K562 (cell line): Measurements from ENCODE around the gene SLC38A10. TPM values are rescaled to one million over a fixed set of nuclear protein-coding genes. Genes with fewer than 3 reads are reported as not detected.

Source experiments
- ATAC-seq: fragments of 200-7000 bp; cut with Tn5 transposase; 3 replicates; pipeline ENCODE4 v1.9.1; 2020; ENCODE audit warnings: moderate library complexity
- BruUV-seq: library from RNA; stranded (reverse); fragments of 400-500 nt; replicated peaks from 2 replicates; lab custom pipeline; 2021; lab: Mats Ljungman, UMichigan
- CTCF ChIA-PET: fragments of 300-600 bp; formaldehyde crosslinking; extraction: SDS; loops from one replicate; lab custom pipeline; 2021; ENCODE audit warnings: low intra/inter-chr PET ratio; lab: Yijun Ruan, JAX
- POLR2A ChIA-PET: fragments of 300-600, 350-650 bp; sonication (Branson Sonifier 250); formaldehyde crosslinking; extraction: SDS; loops from one replicate; lab custom pipeline; 2021; ENCODE audit warnings: antibody characterized with exemption, inconsistent platforms; lab: Yijun Ruan, JAX
- DNase-seq, 4 experiments: peaks; one replicate each; pipeline versions ENCODE4 v3.0.0 to v3.0.0-alpha.2; 2011 to 2018; ENCODE audit warnings: low spot score in 3 of 4, mixed read lengths in 3 of 4; ENCODE audit errors: extremely low read depth in 1 of 4
- FAIRE-seq: peaks from 2 replicates; lab custom pipeline; 2011; peaks lifted over from hg19 to GRCh38; lab: Jason Lieb, UNC
- H2AFZ ChIP-seq: 2 replicates; pipeline ENCODE4 v1.6.0; 2011; ENCODE audit warnings: low read depth, low read length, control low read depth, inconsistent platforms
- H3K27ac ChIP-seq: fragments of 200-600 bp; 3 replicates; pipeline ENCODE4 v1.8.0; 2011; ENCODE audit warnings: low read depth, mild to moderate bottlenecking, control low read depth, inconsistent platforms, low read length, moderate library complexity, mixed read lengths; ENCODE audit errors: extremely low read depth
- H3K27me3 ChIP-seq, 2 experiments: fragments of 300-600 bp in 1 of 2; 2 replicates in 1 of 2; 3 replicates in 1 of 2; pipeline versions ENCODE4 v1.6.0 to v1.8.0; 2011; ENCODE audit warnings: inconsistent platforms in 2 of 2, low read length in 2 of 2, mild to moderate bottlenecking in 1 of 2, mixed read lengths in 1 of 2, moderate library complexity in 1 of 2; ENCODE audit not compliant: control insufficient read depth in 2 of 2, insufficient read depth in 2 of 2
- H3K36me3 ChIP-seq: fragments of 300-600 bp; 3 replicates; pipeline ENCODE4 v1.8.0; 2011; ENCODE audit warnings: mild to moderate bottlenecking, low read length, inconsistent platforms; ENCODE audit not compliant: control insufficient read depth, insufficient read depth
- H3K4me1 ChIP-seq, 2 experiments: fragments of 200-600 bp in 1 of 2; replicated peaks in 1 of 2; 2 replicates in 1 of 2; 3 replicates in 1 of 2; pipeline versions ENCODE4 v1.5.1 to v1.8.0; 2011; ENCODE audit warnings: inconsistent platforms in 2 of 2, low read length in 2 of 2, mild to moderate bottlenecking in 1 of 2, mixed read lengths in 1 of 2, moderate library complexity in 1 of 2; ENCODE audit not compliant: control insufficient read depth in 2 of 2, insufficient read depth in 2 of 2
- H3K4me2 ChIP-seq: 2 replicates; pipeline ENCODE4 v1.6.1; 2011; ENCODE audit warnings: low read length, control low read depth, inconsistent platforms, mixed read lengths; ENCODE audit not compliant: insufficient read depth
- H3K4me3 ChIP-seq: fragments of 200-600 bp; sonication (generic), shearing (Covaris generic); 2 replicates; pipeline ENCODE4 v1.5.1; 2016; ENCODE audit warnings: control low read depth, inconsistent platforms
- H3K79me2 ChIP-seq: fragments of 200-600 bp; 3 replicates; pipeline ENCODE4 v1.8.0; 2011; ENCODE audit warnings: low read length, inconsistent platforms; ENCODE audit not compliant: control insufficient read depth, insufficient read depth
- H3K9ac ChIP-seq, 2 experiments: 2 replicates each; pipeline versions ENCODE4 v1.6.0 to v1.6.1; 2011; ENCODE audit warnings: low read depth in 2 of 2, low read length in 2 of 2, control low read depth in 1 of 2, inconsistent platforms in 1 of 2, mild to moderate bottlenecking in 1 of 2, mixed read lengths in 1 of 2; ENCODE audit not compliant: insufficient read depth in 1 of 2
- H3K9me1 ChIP-seq: one replicate; pipeline ENCODE4 v1.6.0; 2011; ENCODE audit warnings: inconsistent platforms, mild to moderate bottlenecking, low read length, moderate library complexity; ENCODE audit not compliant: control insufficient read depth, insufficient read depth
- H3K9me3 ChIP-seq: replicated peaks from 2 replicates; pipeline ENCODE4 v1.5.1; 2011; ENCODE audit warnings: low read depth, low read length, inconsistent platforms; ENCODE audit not compliant: control insufficient read depth, insufficient read depth
- H4K20me1 ChIP-seq: replicated peaks from 2 replicates; pipeline ENCODE4 v1.6.1; 2011; ENCODE audit warnings: low read length, inconsistent platforms, mixed read lengths; ENCODE audit not compliant: control insufficient read depth, insufficient read depth
- CHD2 ChIP-seq: IDR thresholded peaks from 2 replicates; pipeline ENCODE4 v1.6.1; 2011; ENCODE audit warnings: low read depth, low read length
- DACH1 ChIP-seq: fragments of 450-650 bp; IDR thresholded peaks from 2 replicates; pipeline ENCODE4 v1.6.1; 2018; ENCODE audit not compliant: partially characterized antibody
- KLF13 ChIP-seq: fragments of 450-650 bp; IDR thresholded peaks from 2 replicates; pipeline ENCODE4 v1.6.1; 2016; ENCODE audit warnings: missing genetic modification characterization, low read depth, mild to moderate bottlenecking, missing compliant biosample characterization, moderate library complexity, borderline replicate concordance
- NFIX ChIP-seq: fragments of 250-450 bp; sonication (Bioruptor Pico); IDR thresholded peaks from 2 replicates; pipeline ENCODE4 v1.4.0; 2020; ENCODE audit warnings: low read depth, mild to moderate bottlenecking, moderate library complexity
- RREB1 ChIP-seq: fragments of 250-450 bp; sonication (Bioruptor Pico); IDR thresholded peaks from 2 replicates; pipeline ENCODE4 v1.4.0; 2020
- ZFX ChIP-seq: sonication (generic); formaldehyde crosslinking; IDR thresholded peaks from 2 replicates; pipeline ENCODE4 v1.8.0; 2022; ENCODE audit warnings: mild to moderate bottlenecking, missing genetic modification reagents, moderate library complexity
- WGBS: fragments of 100-300 bp; shearing (Covaris generic); methylation state at CpG from one replicate; pipeline ENCODE4 v1.1.6; 2016; ENCODE audit warnings: low coverage, mixed read lengths; ENCODE audit not compliant: insufficient coverage; ENCODE audit errors: missing lambda C conversion rate; 5-methylcytosine and 5-hydroxymethylcytosine counted together
- in situ Hi-C: fragments of 300-500 bp; cut with MboI; formaldehyde crosslinking; loops from 4 replicates; pipeline ENCODE4 v1.15.0; 2018; ENCODE audit warnings: inconsistent platforms, mixed read lengths
- intact Hi-C: fragments of 100-400 bp; cut with micrococcal nuclease; formaldehyde crosslinking; loops from 2 replicates; pipeline ENCODE4 v1.14.2; 2022
- polyA plus RNA-seq, 8 experiments: library from polyadenylated mRNA; depleted of rRNA in 4 of 8; stranded (reverse) in 5 of 8; unstranded in 3 of 8; fragments of >200 nt; fragmentation: Nextera tagmentation in 2 of 8; fragmentation: Illumina TruSeq in 1 of 8; extraction: Ambion mirVana in 2 of 8; extraction: Trizol in 1 of 8; gene quantifications; 2 replicates each; pipeline versions ENCODE4 v1.2.1 to v1.2.3, GENCODE V29; 2011 to 2014; ENCODE audit warnings: inconsistent platforms in 1 of 8, missing spikeins in 1 of 8
- total RNA-seq, 7 experiments: library from RNA; depleted of rRNA in 6 of 7; stranded (reverse); fragments of >200 nt in 6 of 7; fragmentation: Illumina TruSeq in 2 of 7; extraction: Trizol in 2 of 7; gene quantifications; 2 replicates each; pipeline versions ENCODE4 v1.2.1 to v1.2.3, GENCODE V29; 2011 to 2021; ENCODE audit warnings: low replicate concordance in 1 of 7

SLC38A10 gene
- total and polyA plus RNA-seq, 9 of the 15 experiments (the other 6 are each of a cell fraction or from before 2014, with no cell fraction given): 0.45 to 54.2 (median 13.8) TPM

GRCh38 chr17:81261582-81262336, 33.3 kb downstream of the SLC38A10 start:
- Histone ChIP-seq H3K9me1 (no peaks in the 10 kb centered on the region), H3K27me3 (no peaks in the 10 kb centered on the region), H3K4me1 (peaks cover 0 to 39% of the 10 kb centered on the region in 2 experiments; a peak in 2 of 5 replicates), H3K27ac (no peak overlapping the region), H3K36me3 (peaks cover 72% of the 10 kb centered on the region; the same call in 2 of the 3 replicates), H3K4me3 (no peak overlapping the region), H3K9me3 (no peaks in the 10 kb centered on the region), H2AFZ (no peak overlapping the region), H3K4me2 (no peak overlapping the region), H4K20me1 (no peaks in the 10 kb centered on the region; the same call in 1 of the 2 replicates), H3K9ac (peak overlapping the region in 1 of 2 experiments; percentile 14; a peak in 1 of 4 replicates), H3K79me2 (no peaks in the 10 kb centered on the region)
- FAIRE-seq (no peak), DNase-seq (no peak), ATAC-seq (no peak)
- in situ Hi-C loops: no loop called here
- TF ChIP-seq NFIX (CRISPR knock-in tag) (no peak), DACH1 (no peak), KLF13 (no peak), RREB1 (no peak), CHD2 (peak; percentile 55), ZFX (CRISPR knock-in tag) (peak; percentile 68)
- WGBS: 91% methylated on average over 24 of the region's 36 CpGs
- POLR2A ChIA-PET: interaction anchor here (0.6 kb wide), 1 partner anchor 88 kb away, joined by 3 read pairs; no protein-coding TSS in a partner anchor
- CTCF ChIA-PET: no interaction called here
- BruUV-seq: no TSS peak
- intact Hi-C loops: no loop called here
